H1 (cell line): ENCODE data around the gene NDUFB10. TPM values are rescaled to one million over a fixed set of nuclear protein-coding genes. Genes with fewer than 3 reads are reported as not detected.

Source experiments
- BCL11A ChIP-seq, 2 experiments: IDR thresholded peaks; one replicate each; pipeline ENCODE4 v1.6.1; 2011; ENCODE audit warnings: low read depth in 2 of 2, low read length in 2 of 2, mild to moderate bottlenecking in 2 of 2
- CBX5 ChIP-seq: fragments of 300-800, 300-1000 bp; sonication (generic); IDR thresholded peaks from 2 replicates; pipeline ENCODE4 v1.7.1; 2016; ENCODE audit warnings: antibody characterized with exemption, low read length, low read depth
- CHD2 ChIP-seq: IDR thresholded peaks from 2 replicates; pipeline ENCODE4 v1.6.1; 2012; ENCODE audit warnings: low read length, improper control_type of control experiment
- CREB1 ChIP-seq: IDR thresholded peaks from 2 replicates; pipeline ENCODE4 v1.6.1; 2012; ENCODE audit warnings: inconsistent platforms
- CTCF ChIP-seq, 3 experiments: IDR thresholded peaks; 1 replicate in 2 of 3; 2 replicates in 1 of 3; pipeline versions ENCODE4 v1.5.1 to v1.6.1; 2011; ENCODE audit warnings: low read length in 3 of 3, mild to moderate bottlenecking in 3 of 3, inconsistent platforms in 2 of 3, low read depth in 1 of 3, moderate library complexity in 1 of 3; ENCODE audit not compliant: insufficient read depth in 1 of 3; ENCODE audit errors: control extremely low read depth in 1 of 3
- E2F6 ChIP-seq: IDR thresholded peaks from 2 replicates; pipeline ENCODE4 v1.6.1; 2012; ENCODE audit warnings: inconsistent platforms
- HDAC6 ChIP-seq: IDR thresholded peaks from one replicate; pipeline ENCODE4 v1.7.1; 2012; ENCODE audit warnings: low read depth, mild to moderate bottlenecking, inconsistent platforms, low read length, moderate library complexity
- JUND ChIP-seq: IDR thresholded peaks from 2 replicates; pipeline ENCODE4 v1.6.1; 2011; ENCODE audit warnings: mild to moderate bottlenecking, improper control_type of control experiment, low read length
- MAFK ChIP-seq: IDR thresholded peaks from 2 replicates; pipeline ENCODE4 v1.6.1; 2012; ENCODE audit warnings: low read depth, mild to moderate bottlenecking, improper control_type of control experiment, low read length
- RBBP5 ChIP-seq: IDR thresholded peaks from 2 replicates; pipeline ENCODE4 v1.7.1; 2012; ENCODE audit warnings: low read depth, mild to moderate bottlenecking, inconsistent platforms, low read length, moderate library complexity, borderline replicate concordance
- polyA plus RNA-seq, 7 experiments: library from polyadenylated mRNA; depleted of rRNA in 3 of 7; stranded (reverse) in 5 of 7; unstranded in 2 of 7; fragments of >200 nt in 5 of 7; fragments of 200-250 nt in 2 of 7; gene quantifications; 1 replicate in 5 of 7; 2 replicates in 1 of 7; 4 replicates in 1 of 7; pipeline versions ENCODE4 v1.2.1 to v1.2.3, GENCODE V29; 2011 to 2013; ENCODE audit warnings: missing spikeins in 2 of 7, mixed read lengths in 2 of 7
- total RNA-seq: library from RNA; stranded (reverse); fragmentation: NEBNext Ultra II Directional; extraction: Animal tissue kit (Norgen Biotek cat#: 25700); gene quantifications from 2 replicates; pipeline ENCODE4 v1.2.1, GENCODE V29; 2021
- TF ChIP-seq, protein P1 (sequence below): IDR thresholded peaks from 2 replicates; pipeline ENCODE4 v1.6.1; 2011; ENCODE audit warnings: low read depth, mild to moderate bottlenecking, low read length; ENCODE audit not compliant: insufficient read depth

Gene NDUFB10
- total and polyA plus RNA-seq, 2 of the 8 experiments (the other 6 are each of a cell fraction or from before 2014, with no cell fraction given) = 183 to 194 TPM

DNA sequence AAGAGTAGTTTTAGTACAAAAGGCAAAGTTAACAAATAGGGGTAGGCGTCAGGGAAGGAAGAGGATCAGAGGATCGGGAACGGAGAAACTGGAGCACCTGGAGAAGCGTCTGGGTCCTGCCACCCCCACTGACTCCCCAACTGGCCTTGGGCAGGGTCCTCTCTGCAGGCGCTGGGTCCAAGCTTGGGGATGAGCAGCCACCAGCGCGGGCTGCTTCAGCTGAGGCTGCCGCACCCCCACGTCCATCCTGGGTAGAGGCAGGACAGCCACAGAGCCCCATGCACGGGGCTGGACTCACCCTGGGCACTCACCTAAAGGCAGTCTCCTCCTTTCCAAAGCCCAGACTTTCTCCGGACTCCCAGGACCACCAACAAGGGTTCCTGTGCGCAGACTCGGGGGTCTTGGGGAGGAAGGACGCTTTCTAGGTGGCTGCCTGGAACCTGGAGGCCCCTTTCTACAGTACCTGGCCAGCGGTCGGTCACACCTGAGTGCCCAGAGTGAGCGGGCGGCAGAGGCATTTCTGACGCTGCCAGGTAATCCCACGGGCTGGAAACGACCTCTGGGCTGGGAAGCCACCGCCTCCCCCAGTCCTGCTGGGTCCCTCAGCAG is 42.2 kb upstream of the NDUFB10 start (continued):
- no peak for TF ChIP-seq CTCF (IDR thresholded peaks at IDR 0.05; ENCODE audit: control extremely low read depth in 1 of 3, insufficient read depth in 1 of 3, low read depth in 1 of 3, low read length in 3 of 3)
- no peak for TF ChIP-seq E2F6
- no peak for TF ChIP-seq BCL11A (IDR thresholded peaks at IDR 0.05; ENCODE audit: low read depth in 2 of 2, low read length in 2 of 2)
- TF ChIP-seq, protein P1, sequence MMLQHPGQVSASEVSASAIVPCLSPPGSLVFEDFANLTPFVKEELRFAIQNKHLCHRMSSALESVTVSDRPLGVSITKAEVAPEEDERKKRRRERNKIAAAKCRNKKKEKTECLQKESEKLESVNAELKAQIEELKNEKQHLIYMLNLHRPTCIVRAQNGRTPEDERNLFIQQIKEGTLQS = no peak
- TF ChIP-seq CREB1 = no peak
- no peak for TF ChIP-seq CHD2
- no peak for TF ChIP-seq RBBP5
- TF ChIP-seq CBX5 = no peak
- no peak for TF ChIP-seq HDAC6
- TF ChIP-seq MAFK = no peak
- no peak for TF ChIP-seq JUND
